Amniotic stem cell (primary cell): ENCODE measurements around the gene AFAP1L2.
A peak's percentile ranks its signal among the peaks of the same experiment; 100 is the strongest.

Experiments
- DNase-seq: peaks from one replicate; lab custom pipeline; 2025; lab: John Stamatoyannopoulos, UW

AFAP1L2 gene

DNA sequence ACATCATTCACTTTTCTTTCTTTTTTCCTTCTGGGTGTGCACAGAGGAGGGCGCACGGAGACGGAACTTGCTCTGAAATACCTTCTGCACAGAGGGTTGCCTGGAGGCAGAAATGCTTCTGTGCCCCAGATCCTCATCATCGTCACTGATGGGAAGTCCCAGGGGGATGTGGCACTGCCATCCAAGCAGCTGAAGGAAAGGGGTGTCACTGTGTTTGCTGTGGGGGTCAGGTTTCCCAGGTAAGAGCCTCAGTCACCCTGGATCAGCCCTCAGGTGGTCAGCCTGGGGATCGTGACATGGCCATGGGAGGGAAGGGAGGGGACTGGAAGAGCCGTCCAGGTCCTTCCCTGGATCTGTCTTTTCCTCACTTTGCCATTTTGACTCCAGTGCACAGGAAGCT lies 131.6 kb downstream of the AFAP1L2 start:
- no peak for DNase-seq

DNA sequence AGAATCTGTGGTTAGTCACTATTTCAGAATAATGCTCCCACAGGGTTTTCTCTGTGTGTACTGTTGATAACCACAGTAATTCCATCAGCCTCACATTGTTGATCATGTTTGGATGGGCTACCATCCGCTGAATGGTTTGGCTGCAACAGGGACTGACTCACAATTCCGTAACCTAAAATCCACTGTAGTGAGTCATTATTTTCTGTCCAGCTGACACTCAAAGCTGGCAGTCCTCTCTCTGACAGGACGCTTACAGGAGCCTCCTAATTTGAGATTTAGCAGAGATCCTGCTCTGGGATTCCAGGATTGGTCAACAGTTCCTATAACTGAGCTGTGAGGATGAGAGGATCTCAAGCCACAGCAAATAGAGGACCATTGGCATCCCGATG lies 132.5 kb downstream of the AFAP1L2 start:
- DNase-seq, result peak; percentile 83

DNA sequence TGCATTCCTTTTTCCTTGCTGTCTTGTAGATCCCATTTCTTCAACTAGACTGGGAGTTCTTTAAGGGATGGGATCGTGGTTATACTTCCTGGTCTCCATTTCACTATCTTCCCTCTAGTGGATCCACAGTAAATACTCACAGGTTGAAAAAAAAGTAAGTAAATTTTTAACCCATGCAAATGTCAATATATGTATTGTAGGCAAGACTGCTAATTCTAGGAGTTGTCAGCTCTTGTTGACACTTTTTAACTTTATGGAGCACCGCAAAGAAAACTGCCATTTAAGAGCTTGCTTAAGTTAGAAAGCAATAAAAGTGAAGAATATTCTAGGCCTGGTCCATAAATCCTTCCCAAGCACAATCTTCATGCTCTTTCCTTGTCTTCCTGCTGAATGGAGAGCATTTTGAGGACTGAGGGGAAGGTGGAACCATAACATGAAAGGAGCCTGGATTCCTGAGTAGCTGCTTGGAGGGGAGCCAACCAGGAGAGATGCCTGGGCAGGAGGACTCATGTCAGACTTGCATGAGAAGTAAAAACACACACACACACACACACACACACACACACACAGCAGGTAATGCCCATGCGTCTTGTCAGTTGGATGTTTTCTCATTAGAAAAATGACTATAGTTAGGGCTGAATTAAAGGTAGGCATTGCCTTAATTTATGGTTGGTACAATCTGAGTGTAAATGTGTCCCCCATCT lies 133.1 kb downstream of the AFAP1L2 start:
- DNase-seq, result no peak

DNA sequence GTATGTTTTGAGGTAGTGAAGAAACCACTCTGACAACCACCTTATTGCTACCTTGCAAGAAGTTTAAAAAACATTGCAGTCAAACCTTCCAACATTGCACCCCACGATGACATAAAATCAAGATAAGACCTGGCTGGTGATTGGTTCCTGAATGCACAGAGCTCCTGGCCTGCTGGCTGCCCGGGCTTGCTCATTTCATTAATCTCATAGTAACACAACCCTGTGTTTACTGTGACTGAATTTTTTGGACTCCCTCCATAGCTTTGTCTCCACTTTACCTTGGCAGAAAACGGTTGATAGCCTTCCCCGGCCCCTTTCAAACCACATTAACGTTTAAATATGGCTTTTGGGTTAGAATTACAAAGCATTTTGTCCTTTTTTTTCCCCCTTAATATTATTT lies 137.8 kb downstream of the AFAP1L2 start:
- DNase-seq, result no peak

GRCh38 chr10:114265392-114266053 lies 138.8 kb downstream of the AFAP1L2 start:
- DNase-seq, result no peak

- no peak for DNase-seq
Measured at GRCh38 chr10:114262496-114262895, 141.8 kb downstream of the AFAP1L2 start.

DNA sequence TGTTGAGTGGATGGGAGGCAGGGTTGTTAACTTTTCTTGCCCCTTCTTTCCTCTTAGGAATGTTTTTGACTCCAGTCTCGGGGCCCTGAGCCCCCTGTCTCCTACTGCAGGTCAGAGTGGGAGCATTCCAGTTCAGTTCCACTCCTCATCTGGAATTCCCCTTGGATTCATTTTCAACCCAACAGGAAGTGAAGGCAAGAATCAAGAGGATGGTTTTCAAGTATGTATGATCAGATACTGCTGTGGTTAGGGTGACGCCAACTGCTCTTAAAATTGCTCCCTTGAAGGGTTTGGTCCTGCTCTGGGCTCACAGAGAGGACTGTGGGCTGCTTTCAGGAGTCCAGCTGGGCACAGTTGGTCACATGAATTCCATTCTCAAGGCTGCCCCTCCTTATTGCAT lies 143.2 kb downstream of the AFAP1L2 start:
- peak; percentile 17 for DNase-seq

- no peak for DNase-seq
Measured at GRCh38 chr10:114260366-114260765, 143.9 kb downstream of the AFAP1L2 start.

DNA sequence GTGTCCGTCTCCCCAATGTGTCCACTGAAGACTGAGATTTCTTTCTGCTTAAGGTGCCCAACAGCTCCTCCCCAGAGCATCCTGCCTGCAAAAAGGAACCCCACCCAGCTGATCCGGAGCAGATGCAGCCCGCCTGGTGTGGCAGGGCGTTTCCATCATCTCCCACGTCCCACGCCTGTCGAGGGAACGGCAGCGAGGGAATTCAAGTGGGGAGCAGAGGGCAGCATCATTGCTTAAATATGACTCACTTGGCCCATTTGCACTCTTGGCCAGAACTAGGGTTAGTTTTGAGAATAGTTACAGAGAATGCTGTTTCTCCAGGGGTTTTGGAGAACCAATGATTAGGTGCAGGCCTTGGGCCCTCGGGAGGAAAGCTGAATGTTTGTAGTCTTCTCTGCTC lies 144.5 kb downstream of the AFAP1L2 start:
- DNase-seq, result no peak

GRCh38 chr10:114258274-114258840 lies 145.9 kb downstream of the AFAP1L2 start:
- no peak for DNase-seq

DNA sequence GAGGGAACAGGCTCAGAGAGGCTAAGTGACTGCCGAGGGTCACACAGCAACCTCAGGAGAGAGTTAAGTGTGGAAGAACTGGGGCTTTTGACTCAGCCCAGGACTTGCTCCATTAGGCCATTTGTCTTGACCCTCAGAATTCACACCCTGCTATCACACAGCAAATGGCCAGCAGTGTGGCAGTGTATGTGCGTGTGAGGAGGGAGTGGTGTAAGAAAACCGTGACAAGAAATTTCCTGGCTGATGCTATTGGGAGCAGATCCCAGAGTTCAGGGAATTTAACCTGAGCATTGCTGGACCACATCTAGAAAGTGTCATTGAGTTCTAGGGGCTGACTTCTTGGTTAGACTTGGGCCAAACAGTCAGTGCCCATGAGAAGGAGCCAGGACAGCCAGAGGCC lies 146.8 kb downstream of the AFAP1L2 start:
- no peak for DNase-seq

- DNase-seq, result no peak
Measured at GRCh38 chr10:114256822-114257221, 147.5 kb downstream of the AFAP1L2 start.

GRCh38 chr10:114256008-114256765 lies 148.1 kb downstream of the AFAP1L2 start:
- no peak for DNase-seq

DNA sequence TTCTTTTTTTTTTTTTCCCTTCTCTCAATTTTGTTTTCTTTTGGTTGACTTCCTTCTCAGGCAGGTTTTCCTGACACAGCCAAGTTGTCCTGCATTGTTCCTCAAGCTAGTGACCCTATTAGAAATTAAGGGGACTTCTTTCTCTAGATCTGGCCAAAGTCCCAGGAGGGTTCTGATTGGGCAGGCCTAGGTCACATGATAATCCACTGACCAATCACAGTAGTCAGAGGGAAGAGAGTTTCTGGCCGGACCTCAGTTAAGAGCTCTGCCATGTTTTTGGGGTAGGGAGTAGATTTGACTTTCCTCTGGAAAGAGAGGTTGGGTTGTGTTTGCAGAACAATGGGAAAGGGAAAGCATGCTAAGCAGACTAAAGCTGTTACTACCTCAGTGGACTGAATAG lies 149.1 kb downstream of the AFAP1L2 start:
- DNase-seq, result no peak

DNA sequence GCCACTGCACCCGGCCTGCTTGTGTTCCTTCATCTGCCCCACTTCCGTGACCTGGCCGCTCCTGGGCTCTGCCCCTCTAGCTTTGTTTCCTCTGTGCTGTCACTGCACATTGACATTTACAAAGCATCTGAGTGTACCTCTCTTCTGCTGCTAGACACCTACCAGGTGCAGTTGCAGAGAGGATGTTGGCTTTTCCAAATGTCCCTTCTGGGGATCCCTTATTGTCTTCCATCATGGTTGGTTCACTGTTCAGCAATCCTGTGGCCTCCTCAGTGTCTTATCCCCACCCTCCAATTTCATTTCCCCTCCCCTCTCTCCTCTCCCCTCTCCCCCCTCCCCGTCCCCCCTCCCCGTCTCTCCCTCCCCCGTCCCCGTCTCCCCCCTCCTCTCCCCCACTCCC lies 151.4 kb downstream of the AFAP1L2 start:
- no peak for DNase-seq

GRCh38 chr10:114252092-114252491 lies 152.2 kb downstream of the AFAP1L2 start:
- no peak for DNase-seq

- DNase-seq, result no peak
Measured at GRCh38 chr10:114250716-114251115, 153.6 kb downstream of the AFAP1L2 start.

GRCh38 chr10:114250236-114250635 lies 154.1 kb downstream of the AFAP1L2 start:
- no peak for DNase-seq

GRCh38 chr10:114246679-114247305 lies 157.5 kb downstream of the AFAP1L2 start:
- no peak for DNase-seq

DNA sequence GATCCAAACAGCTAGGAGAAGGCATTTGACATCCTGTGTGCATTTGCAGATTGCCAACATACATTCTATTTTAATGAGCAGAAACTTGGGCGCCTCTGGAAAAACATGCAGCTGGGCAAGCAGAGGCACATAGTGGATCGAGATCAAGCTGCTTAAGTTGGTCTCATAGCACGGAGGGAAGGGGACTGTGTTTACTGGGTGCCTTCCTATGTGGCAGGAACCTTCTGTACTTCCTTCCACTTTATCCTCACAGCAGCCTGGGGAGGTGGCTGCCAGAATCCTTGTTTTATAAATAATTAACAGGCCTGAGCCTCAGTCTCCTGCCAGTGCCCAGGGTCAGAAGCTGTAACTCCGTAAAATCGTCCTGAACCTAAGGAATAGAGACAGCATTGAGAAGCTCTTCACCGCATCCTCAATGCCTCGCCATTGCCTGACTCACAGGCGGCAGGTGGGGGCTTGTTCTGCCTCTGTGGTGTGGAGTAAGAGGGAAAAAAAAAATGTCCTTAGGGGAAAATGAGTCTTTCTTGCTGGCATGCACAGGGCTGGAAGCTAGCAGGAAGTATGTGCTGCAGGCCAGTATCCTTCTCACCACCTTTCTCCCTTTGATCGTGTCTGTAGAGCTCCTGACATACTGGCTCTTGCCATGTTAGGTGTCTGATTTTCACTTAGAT lies 159.0 kb downstream of the AFAP1L2 start:
- DNase-seq, result no peak
